SW 1271 (cell line): ENCODE data around the gene SVEP1.
A peak's percentile ranks its signal among the peaks of the same experiment; 100 is the strongest.

Experiments used
- DNase-seq, 2 experiments: peaks; one replicate each; lab custom pipeline; 2025; lab: John Stamatoyannopoulos, UW

Gene SVEP1

GRCh38 chr9:110521206-110521605 lies 58.3 kb downstream of the SVEP1 start:
- no peak for DNase-seq

- no peak for DNase-seq
Observed at GRCh38 chr9:110520120-110520701, 59.3 kb downstream of the SVEP1 start.

- DNase-seq: no peak
Observed at GRCh38 chr9:110517483-110517882, 62.1 kb downstream of the SVEP1 start.

- no peak for DNase-seq
Observed at GRCh38 chr9:110514897-110515296, 64.6 kb downstream of the SVEP1 start.

GRCh38 chr9:110512817-110513216 lies 66.7 kb downstream of the SVEP1 start:
- no peak for DNase-seq

GRCh38 chr9:110509792-110510191 lies 69.7 kb downstream of the SVEP1 start:
- no peak for DNase-seq

- DNase-seq: no peak
Observed at GRCh38 chr9:110502842-110503241, 76.7 kb downstream of the SVEP1 start.

- no peak for DNase-seq
Observed at GRCh38 chr9:110499608-110500007, 79.9 kb downstream of the SVEP1 start.

GRCh38 chr9:110487196-110487595 lies 92.3 kb downstream of the SVEP1 start:
- no peak for DNase-seq

- no peak for DNase-seq
Observed at GRCh38 chr9:110486218-110486617, 93.3 kb downstream of the SVEP1 start.

- DNase-seq: no peak
Observed at GRCh38 chr9:110479481-110479880, 100.1 kb downstream of the SVEP1 start.

GRCh38 chr9:110476251-110476650 lies 103.3 kb downstream of the SVEP1 start:
- DNase-seq: no peak

- no peak for DNase-seq
Observed at GRCh38 chr9:110472111-110472510, 107.4 kb downstream of the SVEP1 start.

GRCh38 chr9:110468950-110469349 lies 110.6 kb downstream of the SVEP1 start:
- DNase-seq: no peak

GRCh38 chr9:110465190-110465589 lies 114.4 kb downstream of the SVEP1 start:
- no peak for DNase-seq

GRCh38 chr9:110464321-110464720 lies 115.2 kb downstream of the SVEP1 start:
- DNase-seq: peak in 1 of 2 experiments; percentile 5

GRCh38 chr9:110463499-110463898 lies 116.0 kb downstream of the SVEP1 start:
- DNase-seq: no peak

GRCh38 chr9:110457245-110457644 lies 122.3 kb downstream of the SVEP1 start:
- DNase-seq: no peak

- DNase-seq: no peak
Observed at GRCh38 chr9:110456681-110457080, 122.9 kb downstream of the SVEP1 start.

- no peak for DNase-seq
Observed at GRCh38 chr9:110455860-110456259, 123.7 kb downstream of the SVEP1 start.

GRCh38 chr9:110452227-110452801 lies 127.2 kb downstream of the SVEP1 start:
- DNase-seq: peak in 1 of 2 experiments; percentile 41

- no peak for DNase-seq
Observed at GRCh38 chr9:110451726-110452125, 127.8 kb downstream of the SVEP1 start.

GRCh38 chr9:110447476-110447875 lies 132.1 kb downstream of the SVEP1 start:
- no peak for DNase-seq

- no peak for DNase-seq
Observed at GRCh38 chr9:110446171-110446570, 133.4 kb downstream of the SVEP1 start.
